HG02840 (cell line): ENCODE data around the gene PEX11A.

Experiments used
- ATAC-seq: cut with Tn5 transposase; IDR thresholded peaks from one replicate; pipeline ENCODE4 v1.9.1; 2021; ENCODE audit warnings: mild to moderate bottlenecking, moderate library complexity, moderate number of reproducible peaks; ENCODE audit not compliant: unreplicated experiment, low FRiP score

PEX11A gene

DNA sequence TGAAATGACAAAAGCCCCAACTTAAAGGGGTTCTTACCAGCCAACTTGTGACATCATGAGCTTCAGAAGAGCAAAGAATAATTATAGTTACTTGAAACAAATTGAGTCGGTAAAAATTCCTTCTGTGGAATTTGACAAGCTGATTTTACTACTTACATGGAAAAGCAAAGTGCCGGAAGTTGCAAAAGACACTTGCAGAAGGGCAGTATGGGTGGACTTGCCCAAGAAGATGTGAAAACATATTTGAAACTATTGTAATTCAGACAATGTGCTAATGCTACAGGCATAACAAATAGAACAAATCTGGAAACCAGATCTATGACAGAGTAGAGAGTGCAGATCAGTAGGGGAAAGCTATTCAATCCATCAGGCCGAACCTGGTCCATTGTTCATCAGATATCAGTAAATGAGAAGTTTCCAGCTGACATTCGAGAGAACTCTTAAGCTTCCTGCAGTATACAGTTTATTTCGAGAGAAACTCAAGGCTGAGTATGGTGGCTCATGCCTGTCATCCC, 32.8 kb downstream of the PEX11A start:
- no peak for ATAC-seq

GRCh38 chr15:89656116-89656815, 34.3 kb downstream of the PEX11A start:
- no peak for ATAC-seq

DNA sequence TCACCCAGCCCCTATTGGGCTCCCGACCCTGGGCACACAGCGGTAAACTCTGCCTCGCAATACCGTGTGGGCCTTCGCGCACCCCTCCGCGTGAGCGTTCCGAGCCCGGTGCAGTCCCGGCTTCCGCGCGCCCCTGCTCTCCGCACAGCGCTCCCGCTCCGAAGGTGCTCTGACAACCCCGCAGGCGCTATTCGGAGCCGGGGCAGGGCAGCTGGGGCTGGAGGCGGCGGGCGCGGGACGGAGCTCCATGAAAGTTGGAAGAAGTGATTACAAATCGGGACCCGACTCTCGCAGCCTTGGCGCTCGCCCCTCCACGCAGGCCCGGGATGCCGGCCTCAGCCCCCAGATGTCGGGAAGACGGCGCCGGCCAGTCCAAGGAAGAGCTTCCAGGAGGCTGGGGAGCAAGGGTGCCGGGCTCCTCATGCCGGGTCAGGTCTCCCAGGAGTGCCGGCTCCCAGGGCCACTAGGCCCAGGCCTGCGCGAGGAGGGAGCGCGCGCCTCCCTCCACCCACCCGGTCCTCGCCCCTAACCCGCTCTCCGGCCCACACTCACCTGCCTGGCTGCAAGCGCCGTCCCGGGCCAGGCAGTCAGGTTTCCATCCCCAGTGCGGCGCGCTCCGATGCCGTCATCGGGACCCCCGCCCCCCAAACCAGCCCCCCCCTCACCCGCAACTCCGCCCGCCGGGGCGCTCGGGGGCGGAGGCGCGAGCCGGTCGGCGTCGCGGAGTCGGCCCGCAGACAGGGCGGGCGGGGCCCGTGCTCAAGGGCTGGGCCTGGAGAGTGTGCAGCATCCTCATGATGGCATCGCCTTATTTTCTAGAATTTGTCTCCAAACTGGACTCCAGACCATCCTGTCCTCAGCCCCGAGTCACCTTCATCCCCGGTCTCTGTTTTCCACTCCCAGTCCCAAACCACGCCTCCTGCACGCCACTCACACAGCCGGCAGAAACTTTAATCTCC, 35.4 kb downstream of the PEX11A start, which contains the start of gene KIF7:
KIF7 (minus strand) TSS at position 621 of the 959 bp plus-strand sequence. CDS start 2,537 bp downstream, outside the sequence.
- ATAC-seq, result no peak

DNA sequence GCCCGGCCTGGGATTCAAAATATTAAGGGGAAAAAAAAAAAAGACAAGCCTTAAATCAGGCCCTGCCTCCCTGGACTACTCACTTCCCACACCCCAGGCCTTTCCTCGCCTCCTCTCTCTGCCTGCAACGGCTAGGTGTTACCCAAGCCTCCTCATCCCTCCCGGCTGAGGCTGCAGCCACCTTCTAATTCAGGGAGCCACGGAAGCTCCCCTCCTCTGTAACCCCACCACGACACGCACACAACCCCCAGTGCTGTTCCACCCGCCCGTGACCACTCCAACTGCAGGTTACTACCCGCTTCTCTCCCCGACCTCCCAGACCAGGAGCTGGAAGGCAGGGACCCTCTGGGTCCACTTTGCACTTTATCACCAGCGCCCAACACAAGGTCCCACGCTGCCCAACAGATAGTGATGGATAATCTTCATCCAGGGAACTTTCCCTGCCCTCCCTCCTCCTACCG, 36.2 kb downstream of the PEX11A start:
- ATAC-seq, result no peak

- no peak for ATAC-seq
These were observed 37.0 kb downstream of the PEX11A start for GRCh38 chr15:89653578-89653977.

GRCh38 chr15:89652666-89653065, 37.9 kb downstream of the PEX11A start:
- no peak for ATAC-seq

- no peak for ATAC-seq
These were observed 38.4 kb downstream of the PEX11A start for GRCh38 chr15:89652131-89652530.

- no peak for ATAC-seq
These were observed 40.8 kb downstream of the PEX11A start for GRCh38 chr15:89649716-89650115.

DNA sequence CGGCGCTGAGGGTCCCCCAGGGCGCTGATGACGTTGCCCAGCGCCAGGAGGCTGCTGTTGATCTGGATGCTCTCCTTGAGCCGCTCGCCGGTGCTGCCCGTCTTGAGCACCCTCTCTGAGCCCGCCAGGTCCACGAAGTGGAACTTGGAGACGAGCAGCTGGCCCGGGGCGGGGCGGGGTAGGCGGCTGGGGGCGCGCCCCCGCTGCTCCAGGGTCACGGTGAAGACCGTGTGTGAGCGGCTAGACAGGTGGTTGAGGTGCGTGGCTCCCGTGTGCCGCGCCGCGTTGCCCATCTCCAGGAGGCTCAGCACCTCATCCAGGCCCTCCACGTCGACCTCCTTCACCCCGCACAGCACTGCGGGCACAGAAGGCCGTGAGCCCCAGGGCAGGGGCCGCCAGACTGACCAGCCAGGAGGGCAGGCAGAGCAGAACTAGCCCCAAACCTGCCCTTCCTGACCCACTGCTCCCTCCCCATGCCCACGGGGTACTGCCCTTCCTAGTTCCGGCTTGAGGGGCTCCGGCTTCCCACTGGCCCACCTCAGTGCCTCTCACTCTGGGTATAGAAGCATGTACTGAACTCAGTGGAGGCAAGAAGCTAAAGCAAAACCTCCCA, 41.4 kb downstream of the PEX11A start:
- ATAC-seq, result no peak

DNA sequence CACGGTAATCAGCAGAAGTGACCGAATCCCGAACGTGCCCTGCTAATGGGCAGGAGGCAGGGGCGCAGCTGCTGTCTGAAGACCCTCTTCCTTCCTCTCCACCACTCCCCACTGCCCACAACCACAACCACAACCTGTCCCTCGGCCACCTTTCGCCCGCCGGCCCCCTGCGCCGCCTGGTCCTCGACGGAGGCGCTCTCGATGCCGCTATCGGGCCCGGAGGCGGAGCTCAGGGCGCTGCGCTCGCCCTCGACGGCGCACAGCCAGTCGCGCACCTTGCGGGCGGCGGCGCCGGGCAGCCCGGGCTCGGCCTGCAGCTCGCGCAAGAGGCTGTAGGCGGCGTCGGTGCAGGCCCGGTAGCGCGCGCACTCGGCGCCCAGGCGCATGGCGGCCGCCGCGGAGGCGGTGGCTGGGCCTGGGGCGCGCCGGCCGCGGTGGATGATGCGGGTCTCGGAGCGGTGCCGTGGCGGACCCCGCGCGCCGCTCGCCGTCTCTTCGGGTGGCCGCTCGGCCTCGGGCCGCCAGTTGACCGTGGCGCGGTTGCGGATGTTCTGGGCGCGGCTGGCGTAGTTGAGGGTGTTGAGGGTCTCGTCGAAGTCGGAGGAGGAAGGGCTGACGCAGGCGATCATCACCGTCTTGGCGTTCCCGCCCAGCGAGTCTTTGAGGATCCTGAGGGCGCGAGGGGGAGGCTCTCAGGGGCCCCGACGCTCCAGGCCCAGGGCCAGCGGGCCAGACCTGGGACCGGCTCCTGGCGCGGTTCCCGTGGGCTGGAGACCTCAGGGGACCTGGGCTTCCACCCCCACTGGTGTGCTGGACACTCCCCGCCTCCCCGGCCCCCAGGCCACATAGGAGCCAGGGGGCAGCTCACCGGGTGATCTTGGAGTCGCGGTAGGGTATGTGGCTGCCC, 42.2 kb downstream of the PEX11A start:
- ATAC-seq, result no peak

DNA sequence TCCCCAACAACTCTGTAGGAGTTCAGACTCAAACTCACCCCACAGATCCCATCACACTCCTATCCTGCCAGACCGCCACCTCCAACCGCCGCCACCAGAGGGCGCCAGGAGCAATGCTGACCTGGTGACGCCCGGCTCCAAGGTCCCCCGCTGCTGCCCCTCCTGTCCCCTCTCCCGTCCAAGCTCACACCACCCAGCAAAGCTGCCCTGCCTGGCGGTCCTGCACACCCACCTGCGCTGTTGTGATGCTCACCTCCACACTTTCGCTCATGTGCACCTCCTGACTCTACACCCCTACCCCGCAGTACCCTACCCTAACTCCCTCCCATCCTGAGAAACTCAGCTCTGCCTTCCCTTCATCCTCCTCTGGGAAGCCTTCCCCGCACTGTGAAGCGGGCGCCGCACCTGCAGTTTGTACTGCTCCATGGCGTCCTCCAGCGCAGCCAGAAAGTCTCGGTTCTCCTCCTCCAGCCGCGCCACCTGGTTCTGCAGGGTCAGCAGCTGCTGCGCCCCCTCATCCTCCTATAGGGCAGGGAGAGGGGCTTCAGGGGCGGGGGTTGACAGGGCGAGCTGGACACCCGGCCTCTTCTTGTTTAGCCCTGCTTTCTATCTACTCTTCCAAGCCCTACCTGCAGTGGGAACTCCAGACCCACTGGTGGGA, 43.2 kb downstream of the PEX11A start:
- ATAC-seq, result no peak

- no peak for ATAC-seq
These were observed 44.0 kb downstream of the PEX11A start for GRCh38 chr15:89646416-89647141.

DNA sequence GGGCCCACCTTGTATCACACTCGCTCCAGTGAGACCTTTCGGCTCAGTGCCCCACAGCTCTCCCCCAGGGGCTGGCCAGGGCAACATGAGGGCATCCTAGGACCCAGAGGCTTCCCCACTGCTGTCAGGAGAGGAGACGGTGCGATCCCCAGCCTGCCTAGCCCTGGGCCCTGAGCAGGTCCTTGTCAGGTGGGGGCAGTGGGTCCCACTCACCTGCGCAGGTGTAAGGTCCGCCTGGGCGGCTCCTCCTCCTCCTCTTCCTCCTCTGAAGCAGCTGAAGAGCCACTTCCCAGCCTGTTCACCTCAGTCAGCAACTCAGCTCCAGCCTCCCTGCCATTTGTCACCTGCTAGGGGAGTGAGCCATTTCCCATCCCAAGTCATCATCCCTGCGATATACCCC, 44.9 kb downstream of the PEX11A start:
- no peak for ATAC-seq

GRCh38 chr15:89642106-89642505, 48.4 kb downstream of the PEX11A start:
- no peak for ATAC-seq

DNA sequence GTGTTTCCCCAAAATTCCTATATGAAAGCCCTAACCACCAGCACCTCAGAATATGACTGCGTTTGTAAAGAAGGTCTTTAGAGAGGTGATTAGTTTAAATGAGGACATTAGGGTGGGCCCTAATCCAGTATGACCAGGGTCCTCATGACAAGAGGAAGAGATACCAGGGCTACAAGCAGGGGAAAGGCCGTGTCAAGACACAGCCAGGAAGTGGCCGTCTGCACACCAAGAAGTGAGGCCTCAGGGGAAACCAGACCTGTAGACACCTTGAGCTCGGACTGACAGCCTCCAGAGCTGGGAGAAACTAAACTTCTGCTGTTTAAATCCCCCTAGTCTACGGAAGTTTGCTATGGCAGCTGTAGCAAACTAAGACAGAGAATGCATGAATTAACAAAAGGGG, 49.5 kb downstream of the PEX11A start:
- ATAC-seq, result no peak

DNA sequence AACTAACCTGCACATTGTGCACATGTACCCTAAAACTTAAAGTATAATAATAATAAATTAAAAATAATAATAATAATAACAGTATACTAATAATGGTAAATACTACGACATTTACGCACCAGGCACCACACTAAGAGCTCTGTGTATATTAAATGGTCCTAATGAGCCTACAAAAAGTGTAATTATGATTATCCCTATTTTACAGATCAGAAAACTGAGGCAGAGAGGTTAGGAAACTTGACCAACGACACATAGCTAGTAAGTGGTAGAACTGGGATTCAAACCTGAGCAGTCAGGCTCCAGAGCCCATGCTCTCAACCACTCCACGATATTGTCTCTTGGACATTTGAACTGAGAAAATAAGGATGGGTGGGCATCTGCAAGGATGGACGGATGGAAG, 50.3 kb downstream of the PEX11A start:
- ATAC-seq, result no peak

- ATAC-seq, result no peak
These were observed 57.0 kb downstream of the PEX11A start for GRCh38 chr15:89633585-89633984.

GRCh38 chr15:89632563-89633430, 57.8 kb downstream of the PEX11A start:
- ATAC-seq, result no peak
